ENCODE data around the gene TEX29. TPM values are rescaled to one million over a fixed set of nuclear protein-coding genes. Genes with fewer than 3 reads are reported as not detected.

The TEX29 gene
- total RNA-seq, 1 experiment from 2014 or later: 0.68 TPM

DNA sequence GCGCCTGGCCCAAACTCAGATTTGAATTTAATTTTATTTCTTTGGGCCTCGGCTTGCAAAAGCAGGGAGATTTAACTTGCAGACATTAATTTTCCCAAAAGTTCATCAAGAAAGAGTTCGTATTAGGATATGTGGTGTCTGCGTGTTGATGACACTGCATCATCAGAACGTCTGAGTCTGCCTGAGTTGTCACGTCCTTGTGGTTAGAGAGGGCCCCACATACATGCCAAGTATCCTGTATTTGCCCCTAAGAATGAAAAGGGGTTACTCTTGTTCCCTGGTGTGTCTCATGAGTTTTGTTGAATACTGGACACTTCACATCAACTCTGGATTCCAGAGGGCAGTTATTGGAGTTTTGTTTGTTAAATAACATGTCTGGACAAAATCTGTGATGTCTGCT is 5.6 kb upstream of the TEX29 start:
- Mint-ChIP-seq H3K27ac (no peak overlapping the region), H3K4me3 (no peak overlapping the region), H3K36me3 (peaks cover 36% of the 10 kb centered on the region), H3K4me1 (no peaks in the 10 kb centered on the region), H3K9me3 (peaks cover 43% of the 10 kb centered on the region), H3K27me3 (ENCODE audit: low read depth) (no peaks in the 10 kb centered on the region)
- CTCF ChIA-PET: no interaction called here
- no peak for DNase-seq (ENCODE audit: low spot score)
- TF ChIP-seq, protein P1, sequence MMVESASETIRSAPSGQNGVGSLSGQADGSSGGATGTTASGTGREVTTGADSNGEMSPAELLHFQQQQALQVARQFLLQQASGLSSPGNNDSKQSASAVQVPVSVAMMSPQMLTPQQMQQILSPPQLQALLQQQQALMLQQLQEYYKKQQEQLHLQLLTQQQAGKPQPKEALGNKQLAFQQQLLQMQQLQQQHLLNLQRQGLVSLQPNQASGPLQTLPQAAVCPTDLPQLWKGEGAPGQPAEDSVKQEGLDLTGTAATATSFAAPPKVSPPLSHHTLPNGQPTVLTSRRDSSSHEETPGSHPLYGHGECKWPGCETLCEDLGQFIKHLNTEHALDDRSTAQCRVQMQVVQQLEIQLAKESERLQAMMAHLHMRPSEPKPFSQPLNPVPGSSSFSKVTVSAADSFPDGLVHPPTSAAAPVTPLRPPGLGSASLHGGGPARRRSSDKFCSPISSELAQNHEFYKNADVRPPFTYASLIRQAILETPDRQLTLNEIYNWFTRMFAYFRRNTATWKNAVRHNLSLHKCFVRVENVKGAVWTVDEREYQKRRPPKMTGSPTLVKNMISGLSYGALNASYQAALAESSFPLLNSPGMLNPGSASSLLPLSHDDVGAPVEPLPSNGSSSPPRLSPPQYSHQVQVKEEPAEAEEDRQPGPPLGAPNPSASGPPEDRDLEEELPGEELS (CRISPR knock-in tag; IDR thresholded peaks at IDR 0.05): no peak
- POLR2A ChIA-PET: no interaction called here
- no peak for ATAC-seq

DNA sequence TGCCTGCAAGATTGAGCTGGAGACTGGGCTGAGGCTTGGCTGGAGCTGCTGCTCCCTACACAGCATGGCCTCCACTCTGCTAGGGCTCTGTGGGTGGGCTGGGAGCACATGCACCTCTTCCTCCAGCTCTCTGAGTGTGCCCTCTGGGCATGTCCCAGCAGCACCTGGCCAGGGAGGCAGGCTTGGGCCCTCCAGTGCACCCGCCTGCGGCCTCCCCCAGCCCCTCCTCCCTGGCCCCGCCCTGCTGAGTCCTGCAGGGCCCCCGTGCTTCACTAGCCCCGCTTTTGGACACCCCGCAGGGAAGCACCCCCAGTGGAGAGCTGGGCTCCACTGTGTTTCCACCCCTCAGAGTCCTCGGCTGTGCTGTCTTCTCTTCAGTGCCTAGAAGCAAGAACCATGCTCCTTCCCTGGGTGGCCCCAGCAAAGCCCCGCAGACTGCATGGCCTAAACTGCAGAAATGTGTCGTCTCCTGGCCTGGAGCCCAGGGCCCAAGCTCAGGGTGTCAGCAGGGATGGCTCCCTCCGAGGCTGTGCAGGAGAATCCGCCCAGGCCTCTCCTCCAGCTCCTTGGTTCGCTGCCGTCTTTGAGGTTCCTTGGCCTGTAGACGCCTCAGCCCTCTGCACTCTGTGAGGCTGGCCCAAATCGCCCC is 5.0 kb upstream of the TEX29 start:
- CTCF ChIA-PET: interaction anchor here (1.1 kb wide), 1 partner anchor 248 kb away, joined by 3 read pairs; no protein-coding TSS in a partner anchor
- H3K9me3 Mint-ChIP-seq: peaks cover 36% of the 10 kb centered on the region
- H3K27me3 Mint-ChIP-seq (ENCODE audit: low read depth): no peaks in the 10 kb centered on the region
- ATAC-seq (peak; percentile 15), DNase-seq (ENCODE audit: low spot score) (no peak)
- no peak overlapping the region for H3K4me3 Mint-ChIP-seq
- H3K27ac Mint-ChIP-seq: no peak overlapping the region
- H3K4me1 Mint-ChIP-seq: no peaks in the 10 kb centered on the region
- POLR2A ChIA-PET: no interaction called here
- H3K36me3 Mint-ChIP-seq: peaks cover 30% of the 10 kb centered on the region
- no peak for TF ChIP-seq ZNF219 (CRISPR knock-in tag; IDR thresholded peaks at IDR 0.05; ENCODE audit: borderline replicate concordance)
- TF ChIP-seq NFYB (CRISPR knock-in tag; conservative IDR thresholded peaks at IDR 0.05; ENCODE audit: low read depth): no peak
- TF ChIP-seq, protein P2, sequence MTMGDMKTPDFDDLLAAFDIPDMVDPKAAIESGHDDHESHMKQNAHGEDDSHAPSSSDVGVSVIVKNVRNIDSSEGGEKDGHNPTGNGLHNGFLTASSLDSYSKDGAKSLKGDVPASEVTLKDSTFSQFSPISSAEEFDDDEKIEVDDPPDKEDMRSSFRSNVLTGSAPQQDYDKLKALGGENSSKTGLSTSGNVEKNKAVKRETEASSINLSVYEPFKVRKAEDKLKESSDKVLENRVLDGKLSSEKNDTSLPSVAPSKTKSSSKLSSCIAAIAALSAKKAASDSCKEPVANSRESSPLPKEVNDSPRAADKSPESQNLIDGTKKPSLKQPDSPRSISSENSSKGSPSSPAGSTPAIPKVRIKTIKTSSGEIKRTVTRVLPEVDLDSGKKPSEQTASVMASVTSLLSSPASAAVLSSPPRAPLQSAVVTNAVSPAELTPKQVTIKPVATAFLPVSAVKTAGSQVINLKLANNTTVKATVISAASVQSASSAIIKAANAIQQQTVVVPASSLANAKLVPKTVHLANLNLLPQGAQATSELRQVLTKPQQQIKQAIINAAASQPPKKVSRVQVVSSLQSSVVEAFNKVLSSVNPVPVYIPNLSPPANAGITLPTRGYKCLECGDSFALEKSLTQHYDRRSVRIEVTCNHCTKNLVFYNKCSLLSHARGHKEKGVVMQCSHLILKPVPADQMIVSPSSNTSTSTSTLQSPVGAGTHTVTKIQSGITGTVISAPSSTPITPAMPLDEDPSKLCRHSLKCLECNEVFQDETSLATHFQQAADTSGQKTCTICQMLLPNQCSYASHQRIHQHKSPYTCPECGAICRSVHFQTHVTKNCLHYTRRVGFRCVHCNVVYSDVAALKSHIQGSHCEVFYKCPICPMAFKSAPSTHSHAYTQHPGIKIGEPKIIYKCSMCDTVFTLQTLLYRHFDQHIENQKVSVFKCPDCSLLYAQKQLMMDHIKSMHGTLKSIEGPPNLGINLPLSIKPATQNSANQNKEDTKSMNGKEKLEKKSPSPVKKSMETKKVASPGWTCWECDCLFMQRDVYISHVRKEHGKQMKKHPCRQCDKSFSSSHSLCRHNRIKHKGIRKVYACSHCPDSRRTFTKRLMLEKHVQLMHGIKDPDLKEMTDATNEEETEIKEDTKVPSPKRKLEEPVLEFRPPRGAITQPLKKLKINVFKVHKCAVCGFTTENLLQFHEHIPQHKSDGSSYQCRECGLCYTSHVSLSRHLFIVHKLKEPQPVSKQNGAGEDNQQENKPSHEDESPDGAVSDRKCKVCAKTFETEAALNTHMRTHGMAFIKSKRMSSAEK (CRISPR knock-in tag; IDR thresholded peaks at IDR 0.05; ENCODE audit: borderline replicate concordance): no peak
- TF ChIP-seq, protein P3, sequence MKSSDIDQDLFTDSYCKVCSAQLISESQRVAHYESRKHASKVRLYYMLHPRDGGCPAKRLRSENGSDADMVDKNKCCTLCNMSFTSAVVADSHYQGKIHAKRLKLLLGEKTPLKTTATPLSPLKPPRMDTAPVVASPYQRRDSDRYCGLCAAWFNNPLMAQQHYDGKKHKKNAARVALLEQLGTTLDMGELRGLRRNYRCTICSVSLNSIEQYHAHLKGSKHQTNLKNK (CRISPR knock-in tag; IDR thresholded peaks at IDR 0.05): no peak
- TF ChIP-seq FOXK1 (CRISPR knock-in tag; IDR thresholded peaks at IDR 0.05): no peak
- TF ChIP-seq SP1 (CRISPR knock-in tag; conservative IDR thresholded peaks at IDR 0.05): no peak
- no peak for TF ChIP-seq OVOL2 (CRISPR knock-in tag; IDR thresholded peaks at IDR 0.05; ENCODE audit: borderline replicate concordance)
- no peak for TF ChIP-seq ZNF138 (CRISPR knock-in tag; conservative IDR thresholded peaks at IDR 0.05)
- no peak for TF ChIP-seq ZNF416 (CRISPR knock-in tag; IDR thresholded peaks at IDR 0.05)
- no peak for TF ChIP-seq ETV6 (CRISPR knock-in tag; IDR thresholded peaks at IDR 0.05)
- TF ChIP-seq, protein P4, sequence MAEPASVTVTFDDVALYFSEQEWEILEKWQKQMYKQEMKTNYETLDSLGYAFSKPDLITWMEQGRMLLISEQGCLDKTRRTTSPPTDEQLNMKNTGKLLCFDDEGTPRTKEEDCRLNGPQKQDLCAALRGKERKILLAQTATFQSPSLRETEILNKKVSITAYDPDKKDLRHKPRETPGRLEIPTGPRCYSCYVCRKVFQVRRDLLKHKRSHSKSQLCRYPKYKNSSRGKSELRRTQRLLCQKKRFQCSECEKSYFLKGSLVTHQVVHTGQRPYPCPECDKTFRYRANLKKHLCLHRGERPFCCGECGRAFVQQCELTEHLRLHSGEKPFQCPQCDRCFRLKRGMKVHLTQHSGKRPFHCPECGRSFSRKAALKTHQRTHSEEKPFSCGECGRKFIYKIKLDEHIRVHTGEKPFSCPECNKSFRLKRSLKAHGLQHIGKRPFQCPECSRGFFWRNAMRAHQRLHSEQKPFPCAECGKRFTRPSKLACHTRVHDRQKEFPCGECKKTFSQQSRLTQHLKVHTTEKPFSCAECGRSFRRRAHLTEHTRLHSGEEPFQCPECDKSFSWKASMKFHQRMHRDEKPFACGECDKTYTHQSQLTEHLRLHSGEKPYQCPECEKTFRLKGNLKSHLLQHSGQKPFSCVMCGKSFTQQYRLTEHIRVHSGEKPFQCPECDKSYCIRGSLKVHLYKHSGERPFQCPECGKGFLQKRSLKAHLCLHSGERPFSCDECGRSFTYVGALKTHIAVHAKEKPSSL (CRISPR knock-in tag; conservative IDR thresholded peaks at IDR 0.05): no peak
- TF ChIP-seq, protein P5, sequence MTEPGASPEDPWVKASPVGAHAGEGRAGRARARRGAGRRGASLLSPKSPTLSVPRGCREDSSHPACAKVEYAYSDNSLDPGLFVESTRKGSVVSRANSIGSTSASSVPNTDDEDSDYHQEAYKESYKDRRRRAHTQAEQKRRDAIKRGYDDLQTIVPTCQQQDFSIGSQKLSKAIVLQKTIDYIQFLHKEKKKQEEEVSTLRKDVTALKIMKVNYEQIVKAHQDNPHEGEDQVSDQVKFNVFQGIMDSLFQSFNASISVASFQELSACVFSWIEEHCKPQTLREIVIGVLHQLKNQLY (CRISPR knock-in tag; IDR thresholded peaks at IDR 0.05): no peak
- TF ChIP-seq, protein P6, sequence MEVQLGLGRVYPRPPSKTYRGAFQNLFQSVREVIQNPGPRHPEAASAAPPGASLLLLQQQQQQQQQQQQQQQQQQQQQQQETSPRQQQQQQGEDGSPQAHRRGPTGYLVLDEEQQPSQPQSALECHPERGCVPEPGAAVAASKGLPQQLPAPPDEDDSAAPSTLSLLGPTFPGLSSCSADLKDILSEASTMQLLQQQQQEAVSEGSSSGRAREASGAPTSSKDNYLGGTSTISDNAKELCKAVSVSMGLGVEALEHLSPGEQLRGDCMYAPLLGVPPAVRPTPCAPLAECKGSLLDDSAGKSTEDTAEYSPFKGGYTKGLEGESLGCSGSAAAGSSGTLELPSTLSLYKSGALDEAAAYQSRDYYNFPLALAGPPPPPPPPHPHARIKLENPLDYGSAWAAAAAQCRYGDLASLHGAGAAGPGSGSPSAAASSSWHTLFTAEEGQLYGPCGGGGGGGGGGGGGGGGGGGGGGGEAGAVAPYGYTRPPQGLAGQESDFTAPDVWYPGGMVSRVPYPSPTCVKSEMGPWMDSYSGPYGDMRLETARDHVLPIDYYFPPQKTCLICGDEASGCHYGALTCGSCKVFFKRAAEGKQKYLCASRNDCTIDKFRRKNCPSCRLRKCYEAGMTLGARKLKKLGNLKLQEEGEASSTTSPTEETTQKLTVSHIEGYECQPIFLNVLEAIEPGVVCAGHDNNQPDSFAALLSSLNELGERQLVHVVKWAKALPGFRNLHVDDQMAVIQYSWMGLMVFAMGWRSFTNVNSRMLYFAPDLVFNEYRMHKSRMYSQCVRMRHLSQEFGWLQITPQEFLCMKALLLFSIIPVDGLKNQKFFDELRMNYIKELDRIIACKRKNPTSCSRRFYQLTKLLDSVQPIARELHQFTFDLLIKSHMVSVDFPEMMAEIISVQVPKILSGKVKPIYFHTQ (CRISPR knock-in tag; IDR thresholded peaks at IDR 0.05): no peak
- no peak for TF ChIP-seq HMGA2 (CRISPR knock-in tag; IDR thresholded peaks at IDR 0.05)
- TF ChIP-seq TCF7 (CRISPR knock-in tag; IDR thresholded peaks at IDR 0.05; ENCODE audit: low read depth): no peak
- TF ChIP-seq, protein P7, sequence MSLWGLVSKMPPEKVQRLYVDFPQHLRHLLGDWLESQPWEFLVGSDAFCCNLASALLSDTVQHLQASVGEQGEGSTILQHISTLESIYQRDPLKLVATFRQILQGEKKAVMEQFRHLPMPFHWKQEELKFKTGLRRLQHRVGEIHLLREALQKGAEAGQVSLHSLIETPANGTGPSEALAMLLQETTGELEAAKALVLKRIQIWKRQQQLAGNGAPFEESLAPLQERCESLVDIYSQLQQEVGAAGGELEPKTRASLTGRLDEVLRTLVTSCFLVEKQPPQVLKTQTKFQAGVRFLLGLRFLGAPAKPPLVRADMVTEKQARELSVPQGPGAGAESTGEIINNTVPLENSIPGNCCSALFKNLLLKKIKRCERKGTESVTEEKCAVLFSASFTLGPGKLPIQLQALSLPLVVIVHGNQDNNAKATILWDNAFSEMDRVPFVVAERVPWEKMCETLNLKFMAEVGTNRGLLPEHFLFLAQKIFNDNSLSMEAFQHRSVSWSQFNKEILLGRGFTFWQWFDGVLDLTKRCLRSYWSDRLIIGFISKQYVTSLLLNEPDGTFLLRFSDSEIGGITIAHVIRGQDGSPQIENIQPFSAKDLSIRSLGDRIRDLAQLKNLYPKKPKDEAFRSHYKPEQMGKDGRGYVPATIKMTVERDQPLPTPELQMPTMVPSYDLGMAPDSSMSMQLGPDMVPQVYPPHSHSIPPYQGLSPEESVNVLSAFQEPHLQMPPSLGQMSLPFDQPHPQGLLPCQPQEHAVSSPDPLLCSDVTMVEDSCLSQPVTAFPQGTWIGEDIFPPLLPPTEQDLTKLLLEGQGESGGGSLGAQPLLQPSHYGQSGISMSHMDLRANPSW (CRISPR knock-in tag; conservative IDR thresholded peaks at IDR 0.05; ENCODE audit: low read depth): no peak
- TF ChIP-seq ATF1 (CRISPR knock-in tag; IDR thresholded peaks at IDR 0.05): no peak
- TF ChIP-seq JAZF1 (CRISPR knock-in tag; IDR thresholded peaks at IDR 0.05): no peak
